Measurements from ENCODE around the gene OSBPL10. TPM values are rescaled to one million over a fixed set of nuclear protein-coding genes. Genes with fewer than 3 reads are reported as not detected.

The OSBPL10 gene
- polyA plus RNA-seq, 2 of the 4 experiments (the other 2 are of a cell fraction) = 9.2 to 17.0 TPM

DNA sequence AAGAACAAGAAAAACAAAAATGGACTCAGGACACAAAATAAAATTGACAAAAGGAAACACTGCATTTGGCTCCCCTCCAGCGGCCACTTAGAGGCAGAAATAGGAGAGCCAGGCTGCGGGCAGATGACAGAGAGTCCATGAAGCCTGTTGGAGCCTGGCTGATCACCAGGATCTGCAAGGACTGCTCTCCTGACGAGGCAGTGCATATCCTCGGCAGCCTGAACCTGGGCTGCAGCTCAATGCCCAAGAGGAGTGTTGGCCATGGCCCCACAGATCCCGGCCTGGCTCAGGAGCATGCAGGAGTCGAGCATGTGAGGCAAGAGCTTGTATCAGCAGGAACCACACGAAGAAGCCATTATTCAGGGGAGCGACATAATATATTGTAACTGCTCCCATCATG is 248.5 kb downstream of the OSBPL10 start (continued):
- no peak for TF ChIP-seq RFX5 (IDR thresholded peaks at IDR 0.05)

DNA sequence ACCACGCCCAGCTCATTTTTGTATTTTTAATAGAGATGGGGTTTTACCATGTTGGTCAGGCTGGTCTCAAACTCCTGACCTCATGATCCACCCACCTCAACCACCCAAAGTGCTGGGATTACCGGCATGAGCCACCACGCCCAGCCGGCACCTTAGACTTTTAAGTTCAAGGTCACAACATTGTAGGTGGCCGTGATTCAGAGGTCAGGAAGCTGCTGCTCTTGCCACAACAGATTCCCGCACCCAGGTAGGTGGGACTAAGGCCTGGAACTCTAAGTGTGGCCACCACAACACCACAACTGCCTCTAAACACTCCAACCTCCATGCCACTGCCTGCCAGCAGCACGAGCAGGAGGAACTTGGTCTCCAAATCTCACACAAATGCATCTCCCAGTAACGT is 251.5 kb downstream of the OSBPL10 start:
- TF ChIP-seq EHF (CRISPR knock-in tag; IDR thresholded peaks at IDR 0.05) = no peak
- TF ChIP-seq TP53 (CRISPR knock-in tag; IDR thresholded peaks at IDR 0.05) = no peak
- TF ChIP-seq HOXB5 (CRISPR knock-in tag; IDR thresholded peaks at IDR 0.05) = no peak
- no peak for TF ChIP-seq RARB (CRISPR knock-in tag; IDR thresholded peaks at IDR 0.05)
- Histone ChIP-seq H3K4me1 (peaks cover 4% of the 10 kb centered on the region; the same call in 2 of the 3 replicates), H3K4me3 (no peak overlapping the region), H3K27ac (no peak overlapping the region), H3K4me2 (no peak overlapping the region), H3K9me3 (no peaks in the 10 kb centered on the region)
- ChIA-PET CTCF (no interaction called here), POLR2A (no interaction called here)
- ATAC-seq = no peak
- DNase-seq (ENCODE audit: low read depth in 1 of 2, low spot score in 1 of 2) = peak in 1 of 2 experiments; percentile 5
- WGBS (ENCODE audit: missing lambda C conversion rate) = 72% methylated on average over 6 of the region's 8 CpGs
- FAIRE-seq = no peak

GRCh38 chr3:31729082-31729481 is 252.0 kb downstream of the OSBPL10 start:
- no peak for FAIRE-seq
- ATAC-seq = no peak
- H3K4me2 ChIP-seq = no peak overlapping the region

DNA sequence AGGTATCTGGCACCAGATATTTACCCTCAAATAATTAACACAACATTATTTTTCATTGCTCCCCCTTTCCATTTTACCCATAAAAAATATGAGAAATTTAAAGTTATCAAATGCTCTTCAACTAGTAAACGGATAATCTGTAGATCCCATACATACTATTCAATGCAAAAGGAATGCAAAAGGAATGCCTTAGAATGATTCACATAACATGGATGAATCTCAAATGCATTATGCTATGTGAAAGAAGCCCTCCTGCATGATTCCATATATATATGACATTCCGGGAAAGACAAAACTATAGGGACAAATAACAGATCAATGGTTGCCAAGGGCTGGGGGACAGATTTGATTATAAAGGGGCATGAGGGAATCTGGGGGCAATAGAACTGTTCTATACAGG is 252.7 kb downstream of the OSBPL10 start:
- Histone ChIP-seq H3K4me3 (no peak overlapping the region), H3K9me3 (no peaks in the 10 kb centered on the region), H3K4me1 (peaks cover 4% of the 10 kb centered on the region; the same call in 2 of the 3 replicates), H3K27ac (no peak overlapping the region), H3K4me2 (no peak overlapping the region)
- POLR2A ChIA-PET = no interaction called here
- no peak for DNase-seq (ENCODE audit: low read depth in 1 of 2, low spot score in 1 of 2)
- CTCF ChIA-PET = no interaction called here
- WGBS (ENCODE audit: missing lambda C conversion rate) = 86% methylated on average over 2 of the region's 2 CpGs
- ATAC-seq = no peak
- FAIRE-seq = no peak
- TF ChIP-seq KDM5A (IDR thresholded peaks at IDR 0.05) (no peak), SMC3 (IDR thresholded peaks at IDR 0.05) (no peak), PHF8 (IDR thresholded peaks at IDR 0.05; ENCODE audit: borderline replicate concordance, low read depth) (no peak), EP300 (IDR thresholded peaks at IDR 0.05) (no peak), POLR2A (IDR thresholded peaks at IDR 0.05; ENCODE audit: low read length) (no peak), JUN (IDR thresholded peaks at IDR 0.05) (no peak), NFE2L2 (conservative IDR thresholded peaks at IDR 0.05; ENCODE audit: low read length) (no peak), NR3C1 (IDR thresholded peaks at IDR 0.05) (no peak), FOSL2 (IDR thresholded peaks at IDR 0.05) (no peak), FOSL2 (CRISPR knock-in tag; IDR thresholded peaks at IDR 0.05) (no peak), MAFK (IDR thresholded peaks at IDR 0.05; ENCODE audit: partially characterized antibody) (no peak), TP53 (CRISPR knock-in tag; IDR thresholded peaks at IDR 0.05) (no peak), ESRRA (IDR thresholded peaks at IDR 0.05; ENCODE audit: borderline replicate concordance, low read length) (no peak), CHD2 (IDR thresholded peaks at IDR 0.05; ENCODE audit: low read length, partially characterized antibody) (no peak), ZFP36 (IDR thresholded peaks at IDR 0.05; ENCODE audit: borderline replicate concordance, partially characterized antibody) (no peak), ATOH8 (CRISPR knock-in tag; IDR thresholded peaks at IDR 0.05; ENCODE audit: low read depth) (no peak)
- TF ChIP-seq, protein P1, sequence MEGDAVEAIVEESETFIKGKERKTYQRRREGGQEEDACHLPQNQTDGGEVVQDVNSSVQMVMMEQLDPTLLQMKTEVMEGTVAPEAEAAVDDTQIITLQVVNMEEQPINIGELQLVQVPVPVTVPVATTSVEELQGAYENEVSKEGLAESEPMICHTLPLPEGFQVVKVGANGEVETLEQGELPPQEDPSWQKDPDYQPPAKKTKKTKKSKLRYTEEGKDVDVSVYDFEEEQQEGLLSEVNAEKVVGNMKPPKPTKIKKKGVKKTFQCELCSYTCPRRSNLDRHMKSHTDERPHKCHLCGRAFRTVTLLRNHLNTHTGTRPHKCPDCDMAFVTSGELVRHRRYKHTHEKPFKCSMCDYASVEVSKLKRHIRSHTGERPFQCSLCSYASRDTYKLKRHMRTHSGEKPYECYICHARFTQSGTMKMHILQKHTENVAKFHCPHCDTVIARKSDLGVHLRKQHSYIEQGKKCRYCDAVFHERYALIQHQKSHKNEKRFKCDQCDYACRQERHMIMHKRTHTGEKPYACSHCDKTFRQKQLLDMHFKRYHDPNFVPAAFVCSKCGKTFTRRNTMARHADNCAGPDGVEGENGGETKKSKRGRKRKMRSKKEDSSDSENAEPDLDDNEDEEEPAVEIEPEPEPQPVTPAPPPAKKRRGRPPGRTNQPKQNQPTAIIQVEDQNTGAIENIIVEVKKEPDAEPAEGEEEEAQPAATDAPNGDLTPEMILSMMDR (IDR thresholded peaks at IDR 0.05) = no peak

More at GRCh38 chr3:31729082-31729481, 252.0 kb downstream of the OSBPL10 start:
- Histone ChIP-seq H3K27ac (no peak overlapping the region), H3K4me3 (no peak overlapping the region), H3K9me3 (no peaks in the 10 kb centered on the region), H3K4me1 (peaks cover 4% of the 10 kb centered on the region; the same call in 2 of the 3 replicates)
- DNase-seq (ENCODE audit: low read depth in 1 of 2, low spot score in 1 of 2) = no peak
- TF ChIP-seq RNF2 (IDR thresholded peaks at IDR 0.05; ENCODE audit: borderline replicate concordance, low read depth) (no peak), MAX (IDR thresholded peaks at IDR 0.05) (no peak), RCOR1 (IDR thresholded peaks at IDR 0.05; ENCODE audit: low read depth, low read length) (no peak), HES2 (IDR thresholded peaks at IDR 0.05) (no peak), TFCP2L1 (CRISPR knock-in tag; IDR thresholded peaks at IDR 0.05) (no peak), PHF8 (IDR thresholded peaks at IDR 0.05; ENCODE audit: borderline replicate concordance, low read depth) (no peak), NPAS2 (CRISPR knock-in tag; IDR thresholded peaks at IDR 0.05; ENCODE audit: borderline replicate concordance) (no peak), BCL3 (IDR thresholded peaks at IDR 0.05) (no peak)
- TF ChIP-seq, protein P2, sequence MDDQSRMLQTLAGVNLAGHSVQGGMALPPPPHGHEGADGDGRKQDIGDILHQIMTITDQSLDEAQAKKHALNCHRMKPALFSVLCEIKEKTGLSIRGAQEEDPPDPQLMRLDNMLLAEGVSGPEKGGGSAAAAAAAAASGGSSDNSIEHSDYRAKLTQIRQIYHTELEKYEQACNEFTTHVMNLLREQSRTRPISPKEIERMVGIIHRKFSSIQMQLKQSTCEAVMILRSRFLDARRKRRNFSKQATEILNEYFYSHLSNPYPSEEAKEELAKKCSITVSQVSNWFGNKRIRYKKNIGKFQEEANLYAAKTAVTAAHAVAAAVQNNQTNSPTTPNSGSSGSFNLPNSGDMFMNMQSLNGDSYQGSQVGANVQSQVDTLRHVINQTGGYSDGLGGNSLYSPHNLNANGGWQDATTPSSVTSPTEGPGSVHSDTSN (IDR thresholded peaks at IDR 0.05) = no peak
- ChIA-PET POLR2A (no interaction called here), CTCF (no interaction called here)
- WGBS (ENCODE audit: missing lambda C conversion rate) = 90% methylated on average over 3 of the region's 3 CpGs

Measured in A549 (cell line).